RPMI7951 (cell line): ENCODE data around the gene YES1. TPM values are rescaled to one million over a fixed set of nuclear protein-coding genes. Genes with fewer than 3 reads are reported as not detected.
"Not testable (repeated sequence)": the region's sequence is repeated elsewhere in the genome, so short reads cannot be mapped to it uniquely, and the experiment has no call there.

ENCODE experiments used
- DNase-seq: peaks from one replicate; pipeline ENCODE4 v3.0.0-alpha.2; 2012; ENCODE audit warnings: low read depth
- total RNA-seq: library from RNA; depleted of rRNA; stranded (reverse); fragments of >200 nt; shearing (Covaris generic); gene quantifications from 2 replicates; pipeline ENCODE4 v1.2.3, GENCODE V29; 2014; rRNA removed

The YES1 gene
- total RNA-seq, 1 experiment from 2014 or later, result 69.1 TPM

- DNase-seq, result no peak
These were observed 126.6 kb downstream of the YES1 start for GRCh38 chr18:685438-685837.

- DNase-seq, result no peak
These were observed 128.5 kb downstream of the YES1 start for GRCh38 chr18:683531-683930.

GRCh38 chr18:682833-683232 is 129.2 kb downstream of the YES1 start:
- no peak for DNase-seq

- DNase-seq, result not testable (repeated sequence)
These were observed 129.6 kb downstream of the YES1 start for GRCh38 chr18:682416-682815.

GRCh38 chr18:681985-682384 is 130.1 kb downstream of the YES1 start:
- no peak for DNase-seq

GRCh38 chr18:680392-680791 is 131.7 kb downstream of the YES1 start:
- no peak for DNase-seq

GRCh38 chr18:679516-679915 is 132.5 kb downstream of the YES1 start:
- no peak for DNase-seq

- no peak for DNase-seq
These were observed 133.4 kb downstream of the YES1 start for GRCh38 chr18:678482-679182.

- DNase-seq, result no peak
These were observed 134.1 kb downstream of the YES1 start for GRCh38 chr18:677951-678381.

- DNase-seq, result no peak
These were observed 134.9 kb downstream of the YES1 start for GRCh38 chr18:677145-677544.

GRCh38 chr18:676736-677135 is 135.3 kb downstream of the YES1 start:
- no peak for DNase-seq

- no peak for DNase-seq
These were observed 136.0 kb downstream of the YES1 start for GRCh38 chr18:676069-676468.

- DNase-seq, result no peak
These were observed 136.7 kb downstream of the YES1 start for GRCh38 chr18:675307-675706.

- no peak for DNase-seq
These were observed 138.3 kb downstream of the YES1 start for GRCh38 chr18:673769-674168.

GRCh38 chr18:673317-673716 is 138.7 kb downstream of the YES1 start:
- DNase-seq, result no peak

Other genes with a start within 250 kb of the YES1 start
- not detected in 2 replicates for gene CETN1, start 231.9 kb downstream of the YES1 start, total RNA-seq
- 0.12 TPM in 1 of 2 replicates, not detected in the other for gene CLUL1, start 215.3 kb downstream of the YES1 start, total RNA-seq
- gene TYMS, start 154.6 kb downstream of the YES1 start, total RNA-seq, result 46.7 and 54.4 TPM in 2 replicates
- gene ENOSF1, start 99.6 kb downstream of the YES1 start, total RNA-seq, result 23.5 and 29.8 TPM in 2 replicates
- 0.10 TPM in 1 of 2 replicates, not detected in the other for gene ADCYAP1, start 92.6 kb upstream of the YES1 start, total RNA-seq